ENCODE measurements around the gene CELF2. TPM values are rescaled to one million over a fixed set of nuclear protein-coding genes. Genes with fewer than 3 reads are reported as not detected.

The CELF2 gene
- total RNA-seq, 6 donors from 2014 or later = 82.7 to 193 (median 120) TPM

- TF ChIP-seq POLR2AphosphoS5 (IDR thresholded peaks at IDR 0.05) (no peak), EP300 (IDR thresholded peaks at IDR 0.05) (no peak), POLR2A (IDR thresholded peaks at IDR 0.05) (no peak), CTCF (IDR thresholded peaks at IDR 0.05) (no peak)
- Histone ChIP-seq H3K9me3 (no peaks in the 10 kb centered on the region), H3K4me3 (no peak overlapping the region), H3K27ac (no peak overlapping the region), H3K27me3 (no peaks in the 10 kb centered on the region), H3K36me3 (peaks cover 0 to 3% (median 0%) of the 10 kb centered on the region in 4 donors), H3K4me1 (peaks cover 0 to 10% (median 0%) of the 10 kb centered on the region in 4 donors)
- no peak for ATAC-seq (ENCODE audit: low FRiP score in 2 of 2)
- DNase-seq = no peak
- WGBS, 2 donors = 48 to 79% methylated on average over 7 of the region's 7 CpGs
Measured at GRCh38 chr10:11339013-11339412, 321.3 kb downstream of the CELF2 start.

DNA sequence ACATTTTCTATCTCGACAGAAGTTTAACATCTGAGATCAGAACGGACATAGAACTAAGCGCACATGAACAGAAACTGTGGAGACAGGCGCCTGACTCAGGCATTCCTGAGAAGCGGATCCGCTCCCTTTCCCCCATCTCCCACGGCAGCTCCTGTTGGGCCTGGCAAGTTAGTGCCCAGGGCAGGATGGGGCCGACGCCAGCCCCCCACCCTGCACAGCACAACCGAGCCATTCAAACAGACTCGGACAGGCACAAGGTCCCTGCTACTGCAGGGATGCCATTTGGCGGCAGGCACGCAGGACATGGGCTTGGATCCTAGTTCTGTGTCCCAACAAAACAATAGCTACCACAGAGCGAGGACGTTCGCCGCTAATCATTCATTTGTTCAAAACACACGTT lies 322.0 kb downstream of the CELF2 start:
- DNase-seq (peak in 1 of 2 donors; percentile 38), ATAC-seq (ENCODE audit: low FRiP score in 2 of 2) (no peak)
- TF ChIP-seq POLR2A (IDR thresholded peaks at IDR 0.05) = no peak
- TF ChIP-seq CTCF (IDR thresholded peaks at IDR 0.05) = no peak
- TF ChIP-seq POLR2AphosphoS5 (IDR thresholded peaks at IDR 0.05) = no peak
- no peak for TF ChIP-seq EP300 (IDR thresholded peaks at IDR 0.05)
- H3K27me3 ChIP-seq = no peaks in the 10 kb centered on the region
- no peaks in the 10 kb centered on the region for H3K9me3 ChIP-seq
- 87 to 88% methylated on average over 11 to 17 of the region's 18 CpGs for WGBS, 2 donors
- H3K4me3 ChIP-seq = no peak overlapping the region
- H3K4me1 ChIP-seq = peaks cover 0 to 10% (median 2%) of the 10 kb centered on the region in 4 donors
- no peaks in the 10 kb centered on the region for H3K36me3 ChIP-seq
- no peak overlapping the region for H3K27ac ChIP-seq

DNA sequence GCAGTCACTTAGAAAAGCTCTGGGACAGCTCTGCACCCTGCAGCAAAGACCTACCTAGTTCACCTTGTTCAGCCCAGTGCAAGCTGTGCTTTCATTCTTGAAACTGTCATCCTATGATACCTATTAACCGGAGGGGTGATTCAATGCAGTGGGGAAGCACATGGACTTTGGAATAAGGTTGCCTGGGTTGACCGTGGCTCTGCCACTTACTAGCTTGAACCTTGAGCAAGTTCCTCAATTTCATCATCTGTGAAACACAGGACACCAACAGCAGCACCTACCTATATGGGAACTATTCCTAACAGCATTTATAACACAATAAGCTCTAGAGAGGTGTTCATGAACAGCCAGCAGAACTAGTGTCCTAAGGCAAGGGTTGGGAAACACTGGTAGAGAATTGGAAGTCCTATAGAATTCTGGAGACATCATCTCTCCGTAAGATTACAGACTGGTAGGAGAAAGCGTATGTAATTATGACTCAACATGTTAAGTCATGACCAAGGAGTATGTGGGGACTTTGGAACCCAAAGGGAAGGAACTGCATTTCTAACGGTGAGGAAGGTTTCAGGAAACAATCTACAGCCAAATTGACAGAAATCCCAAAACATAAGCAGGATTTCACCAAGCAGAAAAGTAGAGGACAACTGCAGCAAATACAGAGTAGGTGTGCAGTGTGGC lies 323.8 kb downstream of the CELF2 start:
- H3K4me1 ChIP-seq = peaks cover 3 to 16% (median 14%) of the 10 kb centered on the region in 4 donors
- no peak for ATAC-seq (ENCODE audit: low FRiP score in 2 of 2)

GRCh38 chr10:11344081-11344480 lies 326.4 kb downstream of the CELF2 start:
- no peak for ATAC-seq (ENCODE audit: low FRiP score in 2 of 2)
- Histone ChIP-seq H3K9me3 (no peaks in the 10 kb centered on the region), H3K27me3 (no peaks in the 10 kb centered on the region), H3K4me1 (peaks cover 3 to 16% (median 14%) of the 10 kb centered on the region in 4 donors), H3K4me3 (no peak overlapping the region), H3K27ac (no peak overlapping the region), H3K36me3 (no peaks in the 10 kb centered on the region)
- TF ChIP-seq POLR2AphosphoS5 (IDR thresholded peaks at IDR 0.05) (no peak), CTCF (IDR thresholded peaks at IDR 0.05) (no peak), EP300 (IDR thresholded peaks at IDR 0.05) (no peak), POLR2A (IDR thresholded peaks at IDR 0.05) (no peak)
- 95 to 98% methylated on average over 24 to 30 of the region's 30 CpGs for WGBS, 2 donors
- DNase-seq = peak in 1 of 2 donors; percentile 69

More for the DNA sequence above, 323.8 kb downstream of the CELF2 start:
- H3K9me3 ChIP-seq = no peaks in the 10 kb centered on the region
- no peak for DNase-seq
- no peak overlapping the region for H3K27ac ChIP-seq
- H3K4me3 ChIP-seq = no peak overlapping the region
- 60 to 67% methylated on average over 5 of the region's 5 CpGs for whole genome bisulfite sequencing, 2 donors
- TF ChIP-seq EP300 (IDR thresholded peaks at IDR 0.05) (no peak), POLR2A (IDR thresholded peaks at IDR 0.05) (no peak), CTCF (IDR thresholded peaks at IDR 0.05) (no peak), POLR2AphosphoS5 (IDR thresholded peaks at IDR 0.05) (no peak)
- no peaks in the 10 kb centered on the region for H3K27me3 ChIP-seq
- no peaks in the 10 kb centered on the region for H3K36me3 ChIP-seq

DNA sequence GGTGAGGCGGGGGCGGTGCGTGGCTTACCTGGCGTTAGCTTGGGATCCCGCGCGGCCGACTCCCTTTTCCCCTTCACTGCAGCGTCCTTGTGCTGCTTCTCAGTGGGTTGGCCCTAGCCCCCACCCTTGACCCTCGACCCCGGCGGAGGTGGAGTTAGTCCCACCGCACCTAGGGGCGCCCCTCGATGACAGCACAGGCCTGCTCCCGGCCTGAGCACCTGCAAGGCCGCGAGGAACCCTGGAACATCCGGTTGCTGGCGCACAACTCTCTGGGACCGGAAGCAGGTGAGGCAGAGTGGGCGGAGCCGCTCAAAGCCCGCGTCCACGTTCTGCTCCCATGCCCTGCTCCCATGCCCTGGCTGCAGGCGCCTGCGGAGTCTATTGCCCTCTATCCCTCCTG lies 326.9 kb downstream of the CELF2 start:
- no peaks in the 10 kb centered on the region for H3K36me3 ChIP-seq
- TF ChIP-seq EP300 (IDR thresholded peaks at IDR 0.05) (no peak), CTCF (IDR thresholded peaks at IDR 0.05) (no peak), POLR2AphosphoS5 (IDR thresholded peaks at IDR 0.05) (no peak), POLR2A (IDR thresholded peaks at IDR 0.05) (no peak)
- no peak overlapping the region for H3K27ac ChIP-seq
- no peak for ATAC-seq (ENCODE audit: low FRiP score in 2 of 2)
- DNase-seq = peak in 1 of 2 donors; percentile 76
- WGBS, 2 donors = 86 to 95% methylated on average over 14 to 27 of the region's 28 CpGs
- no peak overlapping the region for H3K4me3 ChIP-seq
- no peaks in the 10 kb centered on the region for H3K27me3 ChIP-seq
- H3K4me1 ChIP-seq = peaks cover 3 to 16% (median 14%) of the 10 kb centered on the region in 4 donors
- no peaks in the 10 kb centered on the region for H3K9me3 ChIP-seq
